Thoracic aorta (tissue), 2 donors: Measurements from ENCODE around the gene DGKD. TPM values are rescaled to one million over a fixed set of nuclear protein-coding genes. Genes with fewer than 3 reads are reported as not detected.

Experiments used
- ATAC-seq: fragments of 150-250 bp; one replicate; pipeline ENCODE4 v1.8.0; 2017; ENCODE audit warnings: low read depth; ENCODE audit not compliant: insufficient number of reproducible peaks, low FRiP score
- DNase-seq: peaks from one replicate; pipeline ENCODE4 v3.0.0-alpha.2; 2020; ENCODE audit warnings: low spot score
- H3K27ac ChIP-seq, 2 donors: fragments of 200-600 bp; sonication (generic); 1 replicate in 1 of 2; 2 replicates in 1 of 2; pipeline ENCODE4 v1.5.1; 2016; ENCODE audit warnings: mild to moderate bottlenecking in 2 of 2, moderate library complexity in 2 of 2
- H3K27me3 ChIP-seq: fragments of 200-600 bp; sonication (generic); replicated peaks from 2 replicates; pipeline ENCODE4 v1.6.0; 2016; ENCODE audit warnings: mild to moderate bottlenecking; ENCODE audit not compliant: insufficient read depth
- H3K36me3 ChIP-seq: fragments of 200-600 bp; sonication (generic); one replicate; pipeline ENCODE4 v1.5.1; 2016
- H3K4me1 ChIP-seq, 2 donors: fragments of 200-600 bp; sonication (generic); 1 replicate in 1 of 2; 2 replicates in 1 of 2; pipeline versions ENCODE4 v1.5.1 to v1.6.0; 2016; ENCODE audit warnings: low read depth in 2 of 2, mild to moderate bottlenecking in 1 of 2; ENCODE audit not compliant: control insufficient read depth in 1 of 2
- H3K4me3 ChIP-seq: fragments of 200-600 bp; sonication (generic); 2 replicates; pipeline ENCODE4 v1.5.1; 2016; ENCODE audit warnings: mild to moderate bottlenecking
- H3K9me3 ChIP-seq: fragments of 200-600 bp; sonication (generic); 2 replicates; pipeline ENCODE4 v1.5.1; 2016
- CTCF ChIP-seq: fragments of 200-600 bp; sonication (generic); IDR thresholded peaks from one replicate; pipeline ENCODE4 v1.5.1; 2019; ENCODE audit warnings: antibody characterized with exemption
- total RNA-seq, 2 donors: library from RNA; depleted of rRNA; stranded (reverse); fragments of >200 nt; gene quantifications; one replicate each; pipeline versions ENCODE4 v1.1.0 to v1.2.3, GENCODE V29; 2016

Gene DGKD
- total RNA-seq, 2 donors from 2014 or later = 47.3 to 47.9 TPM

GRCh38 chr2:233413046-233413445 is 58.8 kb downstream of the DGKD start:
- Histone ChIP-seq H3K4me3 (peak overlapping the region; percentile 26), H3K27ac (peak overlapping the region; percentile 80 to 90), H3K27me3 (no peaks in the 10 kb centered on the region), H3K9me3 (peaks cover 2% of the 10 kb centered on the region), H3K4me1 (peaks cover 39 to 62% of the 10 kb centered on the region in 2 donors), H3K36me3 (no peaks in the 10 kb centered on the region)
- ATAC-seq (peak; percentile 18), DNase-seq (no peak)
- TF ChIP-seq CTCF = no peak

GRCh38 chr2:233413559-233414272 is 59.4 kb downstream of the DGKD start:
- peak overlapping the region; percentile 80 to 90 for H3K27ac ChIP-seq
- DNase-seq (peak; percentile 59), ATAC-seq (peak; percentile 52)

GRCh38 chr2:233414273-233414654 is 60.0 kb downstream of the DGKD start:
- peak overlapping the region; percentile 80 to 90 for H3K27ac ChIP-seq
- ATAC-seq = no peak
- no peaks in the 10 kb centered on the region for H3K27me3 ChIP-seq
- no peaks in the 10 kb centered on the region for H3K36me3 ChIP-seq
- peaks cover 2% of the 10 kb centered on the region for H3K9me3 ChIP-seq
- H3K4me3 ChIP-seq = peak overlapping the region; percentile 26
- no peak for TF ChIP-seq CTCF
- DNase-seq = no peak
- peaks cover 32 to 62% of the 10 kb centered on the region in 2 donors for H3K4me1 ChIP-seq

More at GRCh38 chr2:233413559-233414272, 59.4 kb downstream of the DGKD start:
- Histone ChIP-seq H3K27me3 (no peaks in the 10 kb centered on the region), H3K4me1 (peaks cover 36 to 62% of the 10 kb centered on the region in 2 donors), H3K36me3 (no peaks in the 10 kb centered on the region), H3K4me3 (peak overlapping the region; percentile 26), H3K9me3 (peaks cover 2% of the 10 kb centered on the region)
- TF ChIP-seq CTCF = no peak

- Histone ChIP-seq H3K27ac (peak overlapping the region; percentile 80 to 90), H3K36me3 (no peaks in the 10 kb centered on the region), H3K4me3 (no peak overlapping the region), H3K9me3 (peaks cover 2% of the 10 kb centered on the region), H3K4me1 (peaks cover 29 to 62% of the 10 kb centered on the region in 2 donors), H3K27me3 (no peaks in the 10 kb centered on the region)
- ATAC-seq (no peak), DNase-seq (peak; percentile 34)
- TF ChIP-seq CTCF = no peak
Observed at GRCh38 chr2:233414777-233415570, 60.7 kb downstream of the DGKD start.

- Histone ChIP-seq H3K4me1 (peaks cover 23 to 65% of the 10 kb centered on the region in 2 donors), H3K9me3 (peaks cover 2% of the 10 kb centered on the region), H3K4me3 (no peak overlapping the region), H3K27me3 (no peaks in the 10 kb centered on the region), H3K27ac (peak overlapping the region in 1 of 2 donors; percentile 90), H3K36me3 (no peaks in the 10 kb centered on the region)
- no peak for DNase-seq
- TF ChIP-seq CTCF = no peak
- ATAC-seq = no peak
Observed at GRCh38 chr2:233416199-233416598, 61.9 kb downstream of the DGKD start.
